Muscle of back (tissue), 10 donors: ENCODE data around the gene LMX1B. TPM values are rescaled to one million over a fixed set of nuclear protein-coding genes. Genes with fewer than 3 reads are reported as not detected.

Experiments
- polyA plus RNA-seq, 10 donors: library from polyadenylated mRNA; unstranded; fragments of 120-200 nt; gene quantifications; one replicate each; pipeline ENCODE4 v1.2.1, GENCODE V29; 2013; ENCODE audit not compliant: insufficient read length in 10 of 10

LMX1B gene
- polyA plus RNA-seq, 10 donors = 0.10 to 1.8 (median 0.25) TPM

Other genes starting within 250 kb of the LMX1B start
- 10 to 100 TPM; 11.2 to 22.8 (median 13.4) TPM for gene ZBTB43, start 191.1 kb downstream of the LMX1B start, polyA plus RNA-seq
- gene ZBTB34, start 246.7 kb downstream of the LMX1B start, polyA plus RNA-seq = 10 to 100 TPM in 9 of 10 donors, 1 to 10 TPM in 1; 9.1 to 14.5 (median 12.2) TPM